AG09309 (cell line): ENCODE data around the gene SEMA4C.

ENCODE experiments used
- DNase-seq: peaks from one replicate; pipeline ENCODE4 v3.0.0-alpha.2; 2010; ENCODE audit warnings: low read depth
- H3K4me3 ChIP-seq: 2 replicates; pipeline ENCODE4 v1.5.1; 2011; ENCODE audit warnings: mild to moderate bottlenecking, low read depth, low read length, moderate library complexity; ENCODE audit not compliant: control insufficient read depth
- CTCF ChIP-seq: IDR thresholded peaks from 2 replicates; pipeline ENCODE4 v1.5.1; 2011; ENCODE audit warnings: mild to moderate bottlenecking, low read depth, low read length, inconsistent platforms; ENCODE audit not compliant: insufficient read depth, control insufficient read depth; ENCODE audit errors: missing control alignments

Gene SEMA4C

DNA sequence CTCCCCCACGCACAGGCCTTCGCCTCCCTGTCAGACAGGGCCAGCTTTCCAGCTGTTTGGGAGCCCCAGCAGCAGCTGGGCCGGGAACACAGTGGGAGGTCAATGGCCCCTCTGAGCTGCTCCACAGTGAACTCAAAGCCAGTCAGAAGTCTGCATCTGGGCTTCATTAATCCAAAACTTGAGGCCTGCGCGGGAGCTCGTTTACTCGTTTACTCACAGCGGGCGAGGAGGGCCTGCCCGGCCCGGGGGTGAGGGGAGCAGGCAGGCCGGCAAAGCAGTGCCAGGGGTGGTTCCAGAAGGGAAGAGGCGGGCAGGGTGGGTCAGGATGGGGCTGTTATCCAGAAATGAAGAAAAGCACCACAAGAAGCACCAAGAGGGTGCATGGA is 36.8 kb upstream of the SEMA4C start:
- no peak for TF ChIP-seq CTCF
- no peak for DNase-seq
- H3K4me3 ChIP-seq, result no peak overlapping the region

GRCh38 chr2:96903815-96904214 is 33.9 kb upstream of the SEMA4C start:
- DNase-seq, result no peak
- TF ChIP-seq CTCF, result no peak
- H3K4me3 ChIP-seq, result no peak overlapping the region

DNA sequence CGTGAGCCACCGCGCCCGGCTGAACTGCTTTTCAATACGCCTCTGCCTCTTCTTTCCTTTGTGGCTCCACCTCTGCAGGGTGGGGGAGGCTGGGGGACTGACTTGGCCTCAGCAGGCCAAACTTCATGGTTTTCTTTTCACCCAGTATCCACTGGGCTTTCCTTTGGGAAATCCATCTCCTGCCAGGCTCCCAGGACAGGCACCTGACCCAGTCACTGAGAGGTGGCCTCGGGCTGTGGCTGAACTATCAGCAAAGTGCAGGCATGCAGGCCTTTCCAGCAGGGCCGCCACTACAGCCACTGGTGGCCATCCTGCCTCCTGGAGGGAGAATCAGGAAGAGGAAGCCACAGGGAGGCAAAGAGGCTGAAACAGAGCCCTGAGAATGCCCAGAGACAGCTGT is 33.4 kb upstream of the SEMA4C start:
- no peak overlapping the region for H3K4me3 ChIP-seq
- no peak for TF ChIP-seq CTCF
- no peak for DNase-seq

GRCh38 chr2:96900237-96900636 is 30.4 kb upstream of the SEMA4C start:
- TF ChIP-seq CTCF, result no peak
- no peak for DNase-seq
- H3K4me3 ChIP-seq, result no peak overlapping the region

GRCh38 chr2:96899413-96899741 is 29.5 kb upstream of the SEMA4C start:
- TF ChIP-seq CTCF, result no peak
- DNase-seq, result no peak

DNA sequence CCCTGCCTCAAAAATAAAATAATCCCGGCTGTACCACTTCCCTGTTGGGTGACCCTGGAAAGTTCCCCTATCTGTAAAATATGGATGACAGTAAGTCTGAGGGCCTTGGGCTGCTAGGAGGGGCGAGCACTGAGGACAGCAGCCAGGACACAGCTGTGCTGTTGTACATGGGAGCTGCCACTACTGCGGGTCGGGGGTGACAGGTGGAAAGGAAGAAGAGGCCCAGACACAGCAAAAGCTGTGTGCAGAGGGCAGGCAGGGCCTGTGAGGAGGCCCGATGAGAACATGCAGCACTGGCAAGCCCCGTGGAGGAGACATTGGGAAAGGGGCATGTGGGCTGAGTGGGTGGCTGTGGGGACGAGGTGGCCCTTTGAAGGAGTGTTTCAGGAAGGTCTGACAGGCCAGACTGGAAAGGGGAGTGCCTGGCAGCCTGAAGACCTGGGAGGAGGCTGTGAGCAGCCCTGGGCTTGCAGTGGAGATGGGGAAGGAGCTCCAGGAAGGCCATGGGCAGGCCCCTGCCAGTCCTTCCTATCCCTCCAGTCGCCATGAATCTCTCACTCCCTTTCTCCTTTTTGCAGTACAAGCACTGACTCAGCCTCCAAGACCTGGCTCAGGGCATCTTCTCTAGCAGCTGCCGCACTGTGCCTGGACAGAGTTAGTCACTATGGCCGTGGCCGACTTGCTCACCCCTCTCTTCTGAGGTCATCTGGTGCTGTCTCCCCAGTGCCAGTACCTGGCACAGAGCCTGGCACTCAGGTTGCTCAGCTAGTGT is 28.9 kb upstream of the SEMA4C start:
- DNase-seq, result no peak
- TF ChIP-seq CTCF, result no peak

More at GRCh38 chr2:96899413-96899741, 29.5 kb upstream of the SEMA4C start:
- H3K4me3 ChIP-seq, result no peak overlapping the region

More for the DNA sequence above, 28.9 kb upstream of the SEMA4C start:
- H3K4me3 ChIP-seq, result no peak overlapping the region
